Middle frontal gyrus (tissue), 1 donor: Measurements from ENCODE around the gene DYNLRB1.

Experiments
- DNase-seq: peaks from one replicate; pipeline ENCODE4 v3.0.0-alpha.2; 2015; ENCODE audit warnings: low spot score; ENCODE audit errors: extremely low spot score

DYNLRB1 gene

GRCh38 chr20:34577061-34577460, 60.8 kb downstream of the DYNLRB1 start:
- no peak for DNase-seq

- DNase-seq = no peak
These were observed 61.8 kb downstream of the DYNLRB1 start for GRCh38 chr20:34578025-34578424.

- DNase-seq = no peak
These were observed 62.3 kb downstream of the DYNLRB1 start for GRCh38 chr20:34578521-34578920.

GRCh38 chr20:34579191-34579978, 63.2 kb downstream of the DYNLRB1 start:
- peak; percentile 82 for DNase-seq

GRCh38 chr20:34579979-34580940, 64.0 kb downstream of the DYNLRB1 start:
- DNase-seq = no peak

- no peak for DNase-seq
These were observed 65.3 kb downstream of the DYNLRB1 start for GRCh38 chr20:34581341-34582184.

GRCh38 chr20:34582221-34582620, 66.0 kb downstream of the DYNLRB1 start:
- no peak for DNase-seq

- DNase-seq = no peak
These were observed 66.7 kb downstream of the DYNLRB1 start for GRCh38 chr20:34582911-34583310.

GRCh38 chr20:34583544-34583943, 67.3 kb downstream of the DYNLRB1 start:
- no peak for DNase-seq

GRCh38 chr20:34585019-34585418, 68.8 kb downstream of the DYNLRB1 start:
- DNase-seq = no peak

- DNase-seq = no peak
These were observed 70.4 kb downstream of the DYNLRB1 start for GRCh38 chr20:34586488-34587163.
